Hepatocyte (in vitro differentiated cells): ENCODE results near the gene ZNF334. TPM values are rescaled to one million over a fixed set of nuclear protein-coding genes. Genes with fewer than 3 reads are reported as not detected.

ENCODE experiments used
- DNase-seq: peaks from one replicate; pipeline ENCODE4 v3.0.0-alpha.2; 2016; ENCODE audit warnings: low spot score
- H2AFZ ChIP-seq: fragments of 200-600 bp; sonication (generic); 2 replicates; pipeline ENCODE4 v1.6.0; 2016; ENCODE audit warnings: antibody characterized with exemption, mild to moderate bottlenecking
- H3K27ac ChIP-seq: fragments of 200-600 bp; sonication (generic); 2 replicates; pipeline ENCODE4 v1.5.1; 2016; ENCODE audit warnings: mild to moderate bottlenecking
- H3K27me3 ChIP-seq: fragments of 200-600 bp; sonication (generic); 2 replicates; pipeline ENCODE4 v1.6.1; 2016
- H3K36me3 ChIP-seq: fragments of 200-600 bp; sonication (generic); replicated peaks from 2 replicates; pipeline ENCODE4 v1.5.1; 2016; ENCODE audit warnings: low read depth; ENCODE audit not compliant: insufficient read depth
- H3K4me1 ChIP-seq: fragments of 200-600 bp; sonication (generic); 2 replicates; pipeline ENCODE4 v1.5.1; 2016; ENCODE audit warnings: mild to moderate bottlenecking, moderate library complexity; ENCODE audit not compliant: insufficient read depth
- H3K4me2 ChIP-seq: fragments of 200-600 bp; sonication (generic); 2 replicates; pipeline ENCODE4 v1.6.0; 2016
- H3K4me3 ChIP-seq: fragments of 200-600 bp; sonication (generic); 2 replicates; pipeline ENCODE4 v1.5.1; 2016; ENCODE audit warnings: mild to moderate bottlenecking
- H3K79me2 ChIP-seq: fragments of 200-600 bp; sonication (generic); 2 replicates; pipeline ENCODE4 v1.6.0; 2017; ENCODE audit warnings: mild to moderate bottlenecking
- H3K9me2 ChIP-seq: fragments of 200-600 bp; sonication (generic); replicated peaks from 2 replicates; pipeline ENCODE4 v1.6.0; 2017; ENCODE audit warnings: mild to moderate bottlenecking; ENCODE audit not compliant: insufficient read depth
- H3K9me3 ChIP-seq: fragments of 200-600 bp; sonication (generic); 2 replicates; pipeline ENCODE4 v1.5.1; 2016; ENCODE audit warnings: low read depth, mild to moderate bottlenecking
- H4K20me1 ChIP-seq: fragments of 200-600 bp; sonication (generic); 2 replicates; pipeline ENCODE4 v1.6.0; 2016; ENCODE audit warnings: mild to moderate bottlenecking; ENCODE audit not compliant: insufficient read depth, poor library complexity, severe bottlenecking
- CTCF ChIP-seq: fragments of 200-600 bp; sonication (generic); IDR thresholded peaks from 2 replicates; pipeline ENCODE4 v1.5.1; 2016; ENCODE audit warnings: antibody characterized with exemption, mild to moderate bottlenecking; ENCODE audit not compliant: poor library complexity
- EZH2 ChIP-seq: fragments of 200-600 bp; sonication (generic); IDR thresholded peaks from 2 replicates; pipeline ENCODE4 v1.6.1; 2016; ENCODE audit warnings: antibody characterized with exemption, mild to moderate bottlenecking, borderline replicate concordance
- EZH2phosphoT487 ChIP-seq: fragments of 200-600 bp; sonication (generic); IDR thresholded peaks from one replicate; pipeline ENCODE4 v1.6.1; 2018; ENCODE audit warnings: antibody characterized with exemption, mild to moderate bottlenecking, low read depth, moderate library complexity; ENCODE audit not compliant: unreplicated experiment, severe bottlenecking
- WGBS: methylation state at CpG from one replicate; pipeline ENCODE4 v1.1.6; 2016; ENCODE audit warnings: low lambda C conversion rate; ENCODE audit errors: missing lambda C conversion rate; 5-methylcytosine and 5-hydroxymethylcytosine counted together
- polyA plus RNA-seq: library from polyadenylated mRNA; unstranded; fragments of >200 nt; fragmentation: Nextera tagmentation; extraction: Ambion mirVana; gene quantifications from 2 replicates; pipeline ENCODE4 v1.2.1, GENCODE V29; 2016
- total RNA-seq: library from RNA; depleted of rRNA; stranded (reverse); fragments of >200 nt; gene quantifications from 2 replicates; pipeline ENCODE4 v1.2.3, GENCODE V29; 2014

Gene ZNF334
- total and polyA plus RNA-seq, 2 experiments from 2014 or later: 6.3 to 12.6 TPM

- Histone ChIP-seq H2AFZ (no peak overlapping the region), H3K27me3 (peaks cover 11% of the 10 kb centered on the region), H3K27ac (peak overlapping the region; percentile 7), H3K36me3 (no peaks in the 10 kb centered on the region), H3K4me1 (no peaks in the 10 kb centered on the region), H4K20me1 (no peaks in the 10 kb centered on the region), H3K4me3 (no peak overlapping the region), H3K4me2 (no peak overlapping the region), H3K79me2 (no peaks in the 10 kb centered on the region), H3K9me2 (no peaks in the 10 kb centered on the region), H3K9me3 (no peaks in the 10 kb centered on the region)
- peak; percentile 19 for DNase-seq
- no peak for TF ChIP-seq EZH2phosphoT487
- TF ChIP-seq CTCF: no peak
- no peak for TF ChIP-seq EZH2
- WGBS: 54% methylated on average over 2 of the region's 2 CpGs
These were observed 10.5 kb upstream of the ZNF334 start for GRCh38 chr20:46523696-46524328.

GRCh38 chr20:46523108-46523507, 9.7 kb upstream of the ZNF334 start:
- Histone ChIP-seq H3K27ac (peak overlapping the region; percentile 7), H3K4me2 (no peak overlapping the region), H3K4me3 (no peak overlapping the region), H3K4me1 (no peaks in the 10 kb centered on the region), H3K79me2 (no peaks in the 10 kb centered on the region), H3K27me3 (peaks cover 11% of the 10 kb centered on the region), H4K20me1 (no peaks in the 10 kb centered on the region), H3K9me3 (no peaks in the 10 kb centered on the region), H3K9me2 (no peaks in the 10 kb centered on the region), H2AFZ (no peak overlapping the region), H3K36me3 (no peaks in the 10 kb centered on the region)
- DNase-seq: peak; percentile 64
- TF ChIP-seq EZH2 (no peak), CTCF (no peak)
- WGBS: 61% methylated on average over 5 of the region's 5 CpGs

GRCh38 chr20:46520976-46521579, 7.7 kb upstream of the ZNF334 start:
- Histone ChIP-seq H4K20me1 (no peaks in the 10 kb centered on the region), H3K27ac (no peak overlapping the region), H3K9me2 (no peaks in the 10 kb centered on the region), H2AFZ (no peak overlapping the region), H3K4me3 (no peak overlapping the region), H3K36me3 (no peaks in the 10 kb centered on the region), H3K4me2 (no peak overlapping the region), H3K79me2 (no peaks in the 10 kb centered on the region), H3K9me3 (no peaks in the 10 kb centered on the region), H3K4me1 (no peaks in the 10 kb centered on the region), H3K27me3 (peaks cover 7% of the 10 kb centered on the region)
- WGBS: 34% methylated on average over 4 of the region's 4 CpGs
- DNase-seq: peak; percentile 75
- TF ChIP-seq EZH2 (no peak), CTCF (peak; percentile 61), EZH2phosphoT487 (no peak)
